GM18519 (cell line): ENCODE results near the gene SORCS2.
"Not testable (repeated sequence)": the region's sequence is repeated elsewhere in the genome, so short reads cannot be mapped to it uniquely, and the experiment has no call there.

Experiments
- ATAC-seq: cut with Tn5 transposase; IDR thresholded peaks from one replicate; pipeline ENCODE4 v1.9.1; 2021; ENCODE audit warnings: mild to moderate bottlenecking, moderate library complexity; ENCODE audit not compliant: unreplicated experiment, low FRiP score

Gene SORCS2

DNA sequence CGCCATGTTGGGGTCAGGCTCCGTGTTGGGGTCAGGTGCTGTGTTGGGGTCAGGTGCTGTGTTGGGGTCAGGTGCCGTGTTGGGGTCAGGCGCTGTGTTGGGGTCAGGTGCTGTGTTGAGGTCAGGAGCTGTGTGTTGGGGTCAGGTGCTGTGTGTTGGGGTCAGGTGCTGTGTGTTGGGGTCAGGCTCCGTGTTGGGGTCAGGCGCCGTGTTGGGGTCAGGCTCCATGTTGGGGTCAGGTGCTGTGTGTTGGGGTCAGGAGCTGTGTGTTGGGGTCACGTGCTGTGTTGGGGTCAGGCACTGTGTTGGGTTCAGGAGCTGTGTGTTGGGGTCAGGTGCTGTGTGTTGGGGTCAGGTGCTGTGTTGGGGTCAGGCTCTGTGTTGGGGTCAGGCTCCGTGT, 260.5 kb downstream of the SORCS2 start:
- not testable (repeated sequence) for ATAC-seq

DNA sequence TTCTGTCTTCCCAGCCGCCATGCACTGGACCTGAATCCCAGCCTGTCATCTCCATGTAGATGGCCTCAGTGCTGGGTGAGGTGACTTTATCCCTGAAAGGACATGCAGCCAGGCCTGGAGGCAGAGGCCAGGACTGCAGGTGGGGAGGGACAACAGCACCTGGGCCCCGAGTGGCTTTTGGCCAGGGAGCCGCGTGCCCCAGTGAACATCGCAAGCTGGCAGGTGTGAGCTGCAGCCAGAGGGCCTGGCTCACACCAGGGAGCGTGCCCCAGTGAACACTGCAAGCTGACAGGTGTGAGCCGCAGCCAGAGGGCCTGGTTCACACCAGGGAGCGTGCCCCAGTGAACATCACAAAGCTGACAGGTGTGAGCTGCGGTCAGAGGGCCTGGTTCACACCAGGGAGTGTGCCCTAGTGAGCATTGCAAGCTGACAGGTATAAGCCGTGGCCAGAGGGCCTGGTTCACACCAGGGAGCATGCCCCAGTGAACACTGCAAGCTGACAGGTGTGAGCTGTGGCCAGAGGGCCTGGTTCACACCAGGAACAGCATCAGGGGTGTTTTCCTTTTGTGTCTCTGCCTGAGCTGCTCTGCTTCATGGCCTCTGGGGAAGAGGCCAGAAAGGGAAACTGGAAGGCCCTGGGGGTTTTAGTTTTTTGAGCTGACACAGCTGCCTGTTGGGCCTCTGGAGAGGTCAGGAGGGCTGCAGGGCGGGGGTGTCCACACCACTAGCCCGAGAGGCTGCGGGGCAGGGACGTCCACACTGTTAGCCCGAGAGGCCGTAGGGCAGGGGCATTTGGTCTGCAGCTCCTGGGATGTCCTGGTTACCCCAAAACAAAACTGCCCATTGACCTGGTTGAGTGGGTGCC, 265.1 kb downstream of the SORCS2 start:
- ATAC-seq = no peak

DNA sequence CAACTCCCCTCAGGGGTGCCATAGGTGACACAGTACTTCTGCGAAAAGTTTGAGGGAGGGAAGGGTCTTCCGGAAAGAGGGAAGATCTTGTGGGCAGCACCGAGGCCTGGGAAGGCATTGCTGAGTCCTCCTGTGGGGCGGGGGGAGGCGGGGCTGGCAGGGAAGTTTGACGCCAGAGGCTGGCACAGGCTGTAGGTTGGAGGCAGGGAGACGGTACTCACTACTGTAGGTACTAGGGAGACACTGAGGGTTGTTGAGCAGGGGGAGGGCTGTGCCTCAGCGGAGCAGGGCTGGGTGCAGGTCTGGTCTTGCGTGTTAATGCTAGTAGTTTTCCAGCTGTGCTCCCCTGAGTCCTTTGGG, 265.7 kb downstream of the SORCS2 start:
- no peak for ATAC-seq

DNA sequence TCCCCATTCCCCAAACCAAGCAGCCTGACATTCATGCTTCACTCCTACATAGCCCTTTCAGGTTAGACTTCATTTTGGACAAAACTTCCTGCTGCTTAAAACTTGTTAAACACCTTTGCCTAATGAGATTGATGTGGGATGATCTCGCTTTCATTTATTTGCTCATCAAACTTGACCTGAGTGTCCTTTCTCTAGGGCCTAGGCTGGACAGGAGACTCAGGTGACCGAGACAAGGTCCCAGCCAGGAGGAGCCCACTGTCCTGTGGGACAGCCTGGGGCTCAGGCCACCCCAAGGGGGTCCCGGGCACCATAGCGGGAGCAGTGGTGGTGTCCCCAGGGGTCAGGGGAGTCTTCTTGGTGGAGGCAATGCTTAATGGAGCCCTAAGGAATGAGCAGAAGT, 266.1 kb downstream of the SORCS2 start:
- ATAC-seq = no peak

DNA sequence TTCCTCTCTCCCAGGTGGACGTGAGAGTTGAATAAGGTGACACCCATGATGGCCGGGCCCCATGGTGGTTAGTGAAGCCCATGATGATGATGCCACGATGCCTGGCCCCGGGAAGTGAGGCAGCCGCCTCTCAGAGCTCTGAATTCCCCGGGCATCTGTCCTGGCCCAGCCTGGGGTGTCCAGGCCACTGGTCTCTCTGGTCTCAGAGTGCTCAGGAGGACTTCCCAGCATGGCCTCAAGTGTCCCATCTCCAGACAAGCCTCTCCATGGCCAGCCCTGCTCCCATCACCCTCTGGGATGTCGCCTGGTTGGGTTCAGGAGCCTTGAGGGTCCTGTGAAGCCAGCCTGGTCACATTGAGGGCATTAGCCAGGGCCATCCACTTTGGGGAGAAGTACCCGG, 267.1 kb downstream of the SORCS2 start:
- no peak for ATAC-seq

DNA sequence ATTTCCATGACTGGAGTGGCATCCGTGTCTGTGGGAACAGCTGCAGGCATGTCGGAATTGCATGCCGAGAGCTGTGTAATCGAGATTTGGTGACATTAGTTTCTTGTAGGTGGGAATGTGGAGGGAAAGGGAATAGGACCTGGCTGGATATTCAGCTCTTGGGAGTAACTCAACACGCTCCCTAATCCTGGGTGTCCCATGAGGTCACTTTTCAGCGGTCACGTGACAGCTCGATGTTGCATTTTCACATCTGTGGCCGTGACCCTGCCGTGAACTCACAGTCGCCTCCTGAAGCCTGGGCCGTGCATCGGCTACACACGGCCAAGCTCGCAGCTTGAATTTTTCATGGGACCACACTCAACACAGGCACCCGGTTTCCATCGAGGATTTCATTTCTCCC, 268.2 kb downstream of the SORCS2 start:
- ATAC-seq = no peak

DNA sequence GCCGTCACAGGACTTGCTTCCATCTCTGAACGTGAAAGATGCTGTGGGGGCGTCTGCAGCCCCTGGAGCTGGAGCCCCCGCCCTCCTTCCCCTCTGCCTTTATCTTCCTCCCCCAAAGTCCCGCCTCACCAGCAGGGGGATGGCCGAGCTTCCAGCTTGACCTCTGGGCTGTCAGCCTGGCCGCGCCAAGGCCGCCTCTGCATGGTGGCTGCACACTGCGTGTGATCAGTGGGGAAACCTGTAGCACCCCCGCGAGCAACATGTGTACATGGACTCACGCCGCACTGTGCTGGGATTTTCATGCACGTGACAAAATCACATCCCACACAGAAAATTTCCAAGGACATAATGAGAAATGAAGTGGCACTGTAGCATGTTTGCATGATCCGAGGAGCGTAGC, 268.9 kb downstream of the SORCS2 start:
- ATAC-seq = no peak

DNA sequence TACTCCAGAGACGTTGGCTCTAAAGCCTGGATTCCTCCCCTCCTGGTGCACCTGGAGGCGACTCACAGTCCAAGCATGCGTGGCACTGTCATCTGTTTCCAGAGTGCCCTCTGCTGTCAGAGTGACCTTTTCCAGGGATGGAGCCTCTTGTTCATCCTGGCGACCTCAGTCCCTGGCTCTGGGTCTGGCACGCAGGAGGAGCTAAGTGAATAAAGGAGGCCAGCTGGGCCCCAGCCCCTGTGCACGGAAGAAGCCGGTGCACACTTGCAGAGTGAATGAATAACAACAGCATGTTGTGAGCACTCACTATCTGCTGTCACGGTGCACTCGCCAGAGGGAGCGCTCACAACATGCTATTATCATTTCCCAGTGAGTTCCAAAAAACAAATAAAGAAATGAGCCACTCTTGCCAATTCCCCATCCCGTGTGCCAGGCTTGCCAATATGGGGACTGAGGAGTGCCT, 270.2 kb downstream of the SORCS2 start:
- no peak for ATAC-seq

DNA sequence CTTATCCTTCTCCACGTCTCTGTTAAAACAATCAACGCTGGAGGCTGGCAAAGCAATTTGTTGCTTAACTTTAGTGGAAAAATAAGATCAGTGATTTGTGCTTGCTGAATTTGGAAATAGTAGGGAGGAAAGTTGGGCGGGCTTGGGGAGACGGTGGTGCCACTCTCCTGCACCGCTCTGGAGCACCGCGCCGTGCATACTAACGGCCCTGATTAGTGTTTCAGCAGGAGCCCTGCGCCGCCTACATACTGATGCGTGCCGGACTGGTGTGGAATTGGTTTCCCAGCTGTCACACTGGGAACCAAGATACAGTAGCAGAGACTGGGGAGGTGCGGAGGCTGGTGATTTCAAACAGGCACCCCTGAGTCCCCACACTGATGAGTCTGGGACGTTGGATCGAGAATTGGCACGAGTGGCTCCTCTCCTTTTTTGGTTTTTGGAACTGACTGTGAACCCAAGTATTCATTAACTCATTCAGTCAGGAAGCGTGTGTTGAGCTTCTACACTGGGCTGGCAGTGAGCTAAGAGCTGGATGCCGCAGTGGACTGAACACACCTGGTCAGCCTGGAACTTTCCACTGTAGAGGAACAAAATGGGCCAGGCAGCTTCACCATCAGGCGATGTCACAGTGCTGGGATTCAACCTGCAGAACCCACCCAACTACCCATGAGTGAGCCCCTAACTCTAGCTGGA, 271.4 kb downstream of the SORCS2 start:
- ATAC-seq = no peak

DNA sequence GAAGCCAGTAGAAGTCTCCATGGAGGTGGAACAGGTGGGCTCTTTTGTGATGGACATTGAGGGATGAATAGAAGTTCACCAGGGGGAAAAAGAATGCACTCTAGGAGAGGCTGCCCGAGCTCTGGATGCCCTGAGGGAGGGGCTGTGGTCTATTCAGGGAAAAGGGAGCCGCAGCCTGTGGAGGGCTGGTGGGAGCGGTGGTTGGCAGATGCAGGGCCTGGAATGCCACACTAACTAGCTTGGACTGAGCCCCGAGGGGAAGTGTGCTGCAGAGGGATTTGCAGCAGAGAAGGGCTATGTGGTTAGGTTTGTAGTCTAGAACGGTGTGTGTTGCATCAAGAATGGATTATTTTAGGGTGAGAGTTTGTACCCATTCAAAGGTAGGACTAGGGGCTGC, 271.9 kb downstream of the SORCS2 start:
- no peak for ATAC-seq

DNA sequence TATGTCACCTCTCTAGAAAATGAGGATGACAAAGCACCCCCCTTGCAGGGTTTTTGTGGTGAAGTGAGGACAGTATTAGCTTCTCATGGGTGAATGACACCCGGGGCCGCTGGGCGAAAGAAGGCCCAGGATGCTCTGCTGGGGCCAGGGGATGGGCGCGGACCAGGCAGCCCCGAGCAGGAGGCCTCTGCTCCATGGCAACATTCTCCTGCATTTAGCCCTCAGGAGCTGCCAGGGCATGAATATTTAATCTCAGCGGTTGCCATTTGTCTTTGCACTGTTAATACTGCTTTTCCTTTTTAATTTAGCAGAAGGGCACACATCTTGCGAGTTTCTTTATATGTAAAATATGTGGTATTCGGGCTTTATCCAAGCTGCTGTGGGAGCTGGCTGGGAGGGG, 272.7 kb downstream of the SORCS2 start:
- ATAC-seq = no peak

DNA sequence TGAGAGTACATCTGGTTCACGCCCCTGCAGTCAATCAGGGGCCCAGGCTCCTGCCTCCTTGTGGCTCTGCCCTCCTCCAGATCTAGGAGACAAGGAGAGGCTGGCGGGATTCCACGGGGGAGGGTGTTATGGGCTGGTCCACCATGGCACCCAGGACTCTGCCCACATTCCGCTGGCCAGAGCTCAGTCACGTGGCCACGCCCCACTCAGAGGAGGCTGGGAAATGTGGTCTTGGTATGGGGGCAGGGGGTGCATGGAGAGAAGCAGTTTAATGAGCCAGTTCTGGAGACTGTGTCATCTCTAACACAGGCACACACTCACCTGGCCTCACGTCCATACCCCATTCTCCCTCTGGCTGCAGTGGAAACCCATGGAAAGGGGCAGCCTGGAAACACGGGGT, 273.9 kb downstream of the SORCS2 start:
- ATAC-seq = no peak

DNA sequence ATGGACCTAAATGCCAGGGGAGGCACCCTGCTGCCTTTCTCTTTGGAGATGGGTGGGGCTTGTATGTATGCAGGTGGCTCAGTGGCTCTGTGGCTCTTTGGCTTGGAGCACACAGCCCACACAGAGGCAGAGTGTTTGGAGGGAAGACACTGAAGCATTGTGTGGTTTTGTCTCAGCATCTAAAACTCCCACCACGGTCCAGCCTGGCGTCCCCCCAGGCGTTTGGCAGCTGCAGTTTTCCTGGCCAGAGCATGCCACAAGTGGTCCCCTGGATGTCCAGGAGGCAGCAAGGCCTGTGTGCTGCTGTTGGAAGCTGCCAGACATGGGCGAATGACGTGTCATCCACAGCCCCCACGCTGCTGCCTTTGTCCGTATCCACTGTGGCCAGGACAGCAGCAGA, 274.6 kb downstream of the SORCS2 start:
- ATAC-seq = no peak

DNA sequence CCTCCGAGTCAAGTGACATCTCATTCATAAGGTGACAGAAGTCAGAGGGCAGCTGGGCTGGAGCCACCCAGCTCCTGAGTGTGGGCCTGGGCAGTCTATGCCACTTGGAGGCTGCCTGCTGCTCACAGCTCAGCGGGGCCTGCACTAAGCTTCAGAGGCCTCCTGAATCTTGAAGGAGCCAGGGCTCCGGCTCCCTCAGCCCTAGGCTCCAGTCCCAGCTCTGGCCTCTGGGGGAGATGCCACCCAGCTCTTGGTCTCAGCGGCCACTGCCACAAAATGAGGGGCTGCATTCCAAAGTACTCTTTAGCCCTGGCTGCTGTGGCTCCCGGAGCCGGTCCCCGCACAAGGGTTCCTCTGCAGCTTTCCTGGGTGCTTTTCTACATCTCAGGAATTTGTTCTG, 275.1 kb downstream of the SORCS2 start:
- no peak for ATAC-seq

DNA sequence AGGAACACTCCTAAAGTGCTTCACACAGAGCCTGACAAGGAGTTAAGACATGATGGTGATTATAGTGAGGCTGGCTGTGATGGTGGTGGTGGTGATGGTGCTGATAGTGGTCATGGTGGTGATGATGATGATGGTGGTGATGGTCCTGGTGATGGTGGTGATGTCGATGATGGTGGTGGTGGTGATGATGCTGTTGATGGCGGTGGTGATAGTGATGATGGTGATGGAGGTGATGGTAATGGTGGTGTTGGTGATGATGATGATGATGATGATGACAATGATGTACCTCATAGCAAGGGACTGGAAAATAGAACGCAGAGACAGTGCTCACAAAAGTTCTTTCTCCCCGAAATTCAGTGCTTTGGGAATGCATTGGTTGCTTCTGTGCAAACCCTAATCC, 276.7 kb downstream of the SORCS2 start:
- no peak for ATAC-seq

DNA sequence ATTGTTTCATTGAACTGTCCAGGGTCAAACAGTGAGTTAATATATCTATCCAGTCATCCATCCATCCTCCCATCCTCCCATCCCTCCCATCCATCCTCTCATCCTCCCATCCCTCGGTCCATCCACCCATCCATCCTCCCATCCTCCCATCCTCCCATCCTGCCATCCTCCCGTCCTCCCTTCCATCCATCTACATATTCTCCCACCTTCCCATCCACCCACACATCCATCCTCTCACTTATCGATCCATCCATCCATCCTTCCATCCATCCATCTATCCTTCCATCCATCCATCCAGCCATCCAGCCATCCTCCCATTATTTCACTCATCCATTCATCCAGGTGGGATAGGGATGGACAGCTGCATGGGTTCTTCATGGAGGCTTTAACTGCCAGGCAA, 277.8 kb downstream of the SORCS2 start:
- ATAC-seq = no peak

DNA sequence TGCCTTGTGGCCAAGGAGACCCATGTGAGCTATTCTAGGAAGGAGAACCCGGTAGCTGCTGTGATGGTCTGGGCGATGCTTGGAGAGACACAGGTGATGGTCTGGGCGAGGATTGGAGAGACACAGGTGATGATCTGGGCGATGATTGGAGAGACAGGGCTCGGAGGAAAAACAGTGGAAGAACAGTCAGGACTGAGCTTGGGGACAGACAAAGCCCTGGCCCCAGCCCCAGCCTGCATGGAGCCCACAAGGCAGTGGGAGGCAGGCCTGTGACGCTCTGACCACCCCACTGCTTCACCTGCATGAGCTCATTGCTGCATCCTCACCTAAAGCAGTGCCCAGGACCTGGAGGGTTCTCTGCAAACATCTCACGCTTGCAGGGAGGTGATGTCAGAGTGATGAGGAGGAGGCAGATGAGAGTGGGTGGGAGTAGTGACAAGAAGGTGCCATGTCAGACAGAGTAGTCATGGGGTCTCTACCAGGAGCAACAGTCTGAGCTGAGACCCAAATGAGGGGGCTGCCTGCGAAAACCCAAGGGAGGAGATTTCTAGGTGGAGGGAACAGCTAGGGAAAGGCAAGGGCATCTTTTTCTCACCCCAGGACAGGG, 278.3 kb downstream of the SORCS2 start:
- no peak for ATAC-seq

DNA sequence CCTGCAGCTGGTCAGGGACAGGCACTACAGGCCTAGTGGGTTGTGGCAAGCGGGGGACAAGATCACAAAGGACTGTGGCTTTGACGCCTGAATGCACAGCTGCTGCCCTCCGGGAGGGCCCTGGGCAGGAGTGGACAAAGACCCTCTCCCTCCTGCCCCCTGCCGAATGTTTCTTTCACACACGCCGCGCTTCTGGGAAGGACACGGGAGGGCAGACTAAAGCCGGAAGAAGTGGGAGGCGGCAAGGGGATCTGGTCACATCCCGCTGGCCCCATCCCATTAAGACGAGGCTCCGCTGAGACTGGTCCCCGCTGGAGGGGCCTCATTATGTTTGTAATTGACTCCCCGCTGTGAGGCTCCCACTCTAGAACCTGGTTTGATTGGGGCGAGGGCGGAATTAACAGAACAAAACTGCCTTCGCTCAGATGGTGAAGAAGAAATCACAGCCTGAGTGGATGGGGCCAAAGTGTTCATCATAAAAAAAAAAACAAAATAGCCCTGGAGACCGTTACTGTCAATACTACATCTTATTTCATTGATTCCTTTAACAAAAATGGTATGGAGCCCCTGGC, 280.2 kb downstream of the SORCS2 start:
- ATAC-seq = no peak

DNA sequence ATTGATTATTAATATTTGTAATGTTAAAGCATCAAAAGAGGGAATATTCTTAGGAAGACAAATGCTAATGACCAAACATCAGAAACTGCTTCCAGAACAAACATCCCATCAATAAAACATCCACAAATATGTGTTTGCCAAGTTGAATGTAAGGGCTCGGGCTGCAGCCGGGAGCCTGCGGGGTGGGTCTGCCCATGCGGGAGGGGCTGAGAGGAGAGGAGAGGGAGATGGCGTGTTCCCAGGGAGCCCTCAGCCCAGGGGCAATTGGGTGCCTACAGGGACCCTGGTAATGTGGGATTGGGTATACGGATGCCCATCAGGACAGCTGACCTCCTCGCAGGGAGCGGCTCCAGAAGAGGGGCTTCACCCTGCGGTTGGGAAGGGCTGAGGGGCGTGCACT, 280.7 kb downstream of the SORCS2 start:
- no peak for ATAC-seq

DNA sequence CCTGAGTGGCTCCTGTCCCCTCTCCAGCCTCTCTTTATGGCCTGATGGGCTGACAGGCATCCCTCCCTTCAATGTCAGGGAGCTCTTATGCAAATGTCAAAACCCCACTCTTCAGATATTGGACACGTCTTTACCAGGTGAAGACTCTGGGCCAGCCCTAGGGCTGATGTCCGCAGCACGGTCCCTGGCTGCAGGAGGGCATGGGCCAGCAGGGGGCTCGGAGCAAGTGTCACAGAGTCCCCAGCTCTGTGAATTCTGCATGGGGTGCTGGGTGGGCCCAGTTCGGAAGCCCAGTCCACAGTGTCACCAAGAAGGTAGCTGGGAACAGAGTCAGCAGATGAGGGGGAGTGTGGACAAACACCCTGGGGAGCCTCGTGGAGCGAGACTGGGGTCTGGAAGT, 282.0 kb downstream of the SORCS2 start:
- ATAC-seq = no peak

DNA sequence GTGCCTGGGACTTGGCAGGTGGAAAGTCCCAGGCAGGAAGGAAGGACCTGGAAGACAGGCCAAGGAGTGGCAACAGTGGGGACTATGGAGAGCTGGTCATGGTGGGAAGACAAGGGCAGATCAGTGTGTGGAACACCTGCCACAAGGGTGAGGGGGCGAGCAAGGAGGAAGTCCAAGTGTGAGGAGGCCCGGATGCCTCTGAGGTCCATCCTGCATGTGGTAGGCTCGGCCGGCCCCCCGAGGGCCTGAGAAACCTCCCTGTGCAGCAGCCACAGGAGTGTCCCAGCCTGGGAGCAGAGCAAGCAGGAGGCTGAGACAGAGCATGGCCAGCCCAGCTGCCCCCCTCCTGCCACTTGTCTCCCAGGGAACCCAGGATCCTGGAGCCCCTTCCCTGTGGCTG, 282.9 kb downstream of the SORCS2 start:
- ATAC-seq = no peak
